Upper lobe of left lung (tissue), 4 donors: ENCODE results near the gene C10orf105.

Experiments
- POLR2A ChIP-seq, 4 donors: fragments of 450-650 bp; IDR thresholded peaks; one replicate each; pipeline ENCODE4 v1.5.1; 2016 to 2017; ENCODE audit warnings: antibody characterized with exemption in 4 of 4, mild to moderate bottlenecking in 2 of 4
- POLR2AphosphoS5 ChIP-seq, 2 donors: sonication (generic); formaldehyde crosslinking; IDR thresholded peaks; one replicate each; pipeline ENCODE4 v1.5.1; 2017; ENCODE audit warnings: antibody characterized with exemption in 2 of 2
- TF ChIP-seq, protein P1 (sequence below), 6 experiments: fragments of 450-650 bp in 4 of 6; fragments of 200-600 bp in 2 of 6; sonication (generic) in 2 of 6; IDR thresholded peaks; one replicate each; pipeline ENCODE4 v1.5.1; 2016 to 2019; ENCODE audit warnings: antibody characterized with exemption in 6 of 6

- TF ChIP-seq POLR2AphosphoS5 (IDR thresholded peaks at IDR 0.05) (no peak), POLR2A (IDR thresholded peaks at IDR 0.05) (no peak)
- TF ChIP-seq, protein P1, sequence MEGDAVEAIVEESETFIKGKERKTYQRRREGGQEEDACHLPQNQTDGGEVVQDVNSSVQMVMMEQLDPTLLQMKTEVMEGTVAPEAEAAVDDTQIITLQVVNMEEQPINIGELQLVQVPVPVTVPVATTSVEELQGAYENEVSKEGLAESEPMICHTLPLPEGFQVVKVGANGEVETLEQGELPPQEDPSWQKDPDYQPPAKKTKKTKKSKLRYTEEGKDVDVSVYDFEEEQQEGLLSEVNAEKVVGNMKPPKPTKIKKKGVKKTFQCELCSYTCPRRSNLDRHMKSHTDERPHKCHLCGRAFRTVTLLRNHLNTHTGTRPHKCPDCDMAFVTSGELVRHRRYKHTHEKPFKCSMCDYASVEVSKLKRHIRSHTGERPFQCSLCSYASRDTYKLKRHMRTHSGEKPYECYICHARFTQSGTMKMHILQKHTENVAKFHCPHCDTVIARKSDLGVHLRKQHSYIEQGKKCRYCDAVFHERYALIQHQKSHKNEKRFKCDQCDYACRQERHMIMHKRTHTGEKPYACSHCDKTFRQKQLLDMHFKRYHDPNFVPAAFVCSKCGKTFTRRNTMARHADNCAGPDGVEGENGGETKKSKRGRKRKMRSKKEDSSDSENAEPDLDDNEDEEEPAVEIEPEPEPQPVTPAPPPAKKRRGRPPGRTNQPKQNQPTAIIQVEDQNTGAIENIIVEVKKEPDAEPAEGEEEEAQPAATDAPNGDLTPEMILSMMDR (IDR thresholded peaks at IDR 0.05), result no peak
These were observed 1.3 kb downstream of the C10orf105 start for GRCh38 chr10:71718165-71718698.
